Effector memory CD4-positive, alpha-beta T cell (primary cell): Measurements from ENCODE around the gene MET.

Experiments used
- DNase-seq, 3 donors: peaks; one replicate each; pipeline ENCODE4 v3.0.0-alpha.2; 2020
- H3K27ac ChIP-seq: 2 replicates; pipeline ENCODE4 v1.7.0; 2013; ENCODE audit warnings: mild to moderate bottlenecking, low read length, moderate library complexity; ENCODE audit not compliant: insufficient read depth, poor library complexity, severe bottlenecking
- H3K27me3 ChIP-seq: replicated peaks from 2 replicates; pipeline ENCODE4 v1.7.0; 2013; ENCODE audit warnings: mild to moderate bottlenecking, low read length; ENCODE audit not compliant: insufficient read depth, control insufficient read depth, poor library complexity, severe bottlenecking
- H3K36me3 ChIP-seq: 2 replicates; pipeline ENCODE4 v1.7.0; 2013; ENCODE audit warnings: mild to moderate bottlenecking, low read length, moderate library complexity; ENCODE audit not compliant: control insufficient read depth, insufficient read depth
- H3K4me1 ChIP-seq: 2 replicates; pipeline ENCODE4 v1.7.0; 2013; ENCODE audit warnings: low read length, mild to moderate bottlenecking; ENCODE audit not compliant: control insufficient read depth, insufficient read depth, poor library complexity, severe bottlenecking
- H3K4me3 ChIP-seq: 2 replicates; pipeline ENCODE4 v1.7.0; 2013; ENCODE audit warnings: low read length, low read depth, mild to moderate bottlenecking; ENCODE audit not compliant: insufficient read depth, poor library complexity, severe bottlenecking
- H3K9me3 ChIP-seq: 2 replicates; pipeline ENCODE4 v1.7.0; 2013; ENCODE audit warnings: mild to moderate bottlenecking, low read length, moderate library complexity; ENCODE audit not compliant: control insufficient read depth

MET gene

GRCh38 chr7:116763647-116764046 lies 91.7 kb downstream of the MET start:
- Histone ChIP-seq H3K27ac (no peak overlapping the region), H3K27me3 (no peaks in the 10 kb centered on the region), H3K4me3 (no peak overlapping the region), H3K36me3 (no peaks in the 10 kb centered on the region), H3K9me3 (no peaks in the 10 kb centered on the region), H3K4me1 (no peaks in the 10 kb centered on the region)
- no peak for DNase-seq

- Histone ChIP-seq H3K27me3 (no peaks in the 10 kb centered on the region), H3K9me3 (no peaks in the 10 kb centered on the region), H3K4me3 (no peak overlapping the region), H3K27ac (no peak overlapping the region), H3K36me3 (no peaks in the 10 kb centered on the region), H3K4me1 (no peaks in the 10 kb centered on the region)
- DNase-seq, result no peak
Observed at GRCh38 chr7:116766881-116767280, 94.9 kb downstream of the MET start.

GRCh38 chr7:116769546-116769945 lies 97.5 kb downstream of the MET start:
- no peaks in the 10 kb centered on the region for H3K36me3 ChIP-seq
- no peaks in the 10 kb centered on the region for H3K4me1 ChIP-seq
- no peak overlapping the region for H3K4me3 ChIP-seq
- H3K27ac ChIP-seq, result no peak overlapping the region
- no peaks in the 10 kb centered on the region for H3K9me3 ChIP-seq
- no peak for DNase-seq
- no peaks in the 10 kb centered on the region for H3K27me3 ChIP-seq

GRCh38 chr7:116770941-116771340 lies 98.9 kb downstream of the MET start:
- Histone ChIP-seq H3K4me1 (no peaks in the 10 kb centered on the region), H3K36me3 (no peaks in the 10 kb centered on the region), H3K27me3 (no peaks in the 10 kb centered on the region), H3K9me3 (no peaks in the 10 kb centered on the region), H3K27ac (no peak overlapping the region), H3K4me3 (no peak overlapping the region)
- no peak for DNase-seq

GRCh38 chr7:116771640-116772039 lies 99.6 kb downstream of the MET start:
- no peaks in the 10 kb centered on the region for H3K4me1 ChIP-seq
- H3K9me3 ChIP-seq, result no peaks in the 10 kb centered on the region
- H3K27ac ChIP-seq, result no peak overlapping the region
- H3K27me3 ChIP-seq, result no peaks in the 10 kb centered on the region
- DNase-seq, result no peak
- no peaks in the 10 kb centered on the region for H3K36me3 ChIP-seq
- no peak overlapping the region for H3K4me3 ChIP-seq

- Histone ChIP-seq H3K36me3 (no peaks in the 10 kb centered on the region), H3K4me1 (no peaks in the 10 kb centered on the region), H3K9me3 (no peaks in the 10 kb centered on the region), H3K27me3 (no peaks in the 10 kb centered on the region), H3K27ac (no peak overlapping the region), H3K4me3 (no peak overlapping the region)
- DNase-seq, result no peak
Observed at GRCh38 chr7:116772423-116772863, 100.4 kb downstream of the MET start.

- no peaks in the 10 kb centered on the region for H3K9me3 ChIP-seq
- H3K27me3 ChIP-seq, result no peaks in the 10 kb centered on the region
- no peaks in the 10 kb centered on the region for H3K4me1 ChIP-seq
- no peak overlapping the region for H3K4me3 ChIP-seq
- no peak for DNase-seq
- H3K36me3 ChIP-seq, result no peaks in the 10 kb centered on the region
- no peak overlapping the region for H3K27ac ChIP-seq
Observed at GRCh38 chr7:116772926-116773749, 101.1 kb downstream of the MET start.

- Histone ChIP-seq H3K36me3 (no peaks in the 10 kb centered on the region), H3K27ac (no peak overlapping the region), H3K4me1 (no peaks in the 10 kb centered on the region), H3K27me3 (no peaks in the 10 kb centered on the region), H3K4me3 (no peak overlapping the region), H3K9me3 (no peaks in the 10 kb centered on the region)
- no peak for DNase-seq
Observed at GRCh38 chr7:116776046-116776445, 104.0 kb downstream of the MET start.

- DNase-seq, result no peak
- Histone ChIP-seq H3K9me3 (no peaks in the 10 kb centered on the region), H3K27ac (no peak overlapping the region), H3K36me3 (no peaks in the 10 kb centered on the region), H3K4me1 (no peaks in the 10 kb centered on the region), H3K27me3 (no peaks in the 10 kb centered on the region), H3K4me3 (no peak overlapping the region)
Observed at GRCh38 chr7:116776610-116777289, 104.8 kb downstream of the MET start.

- no peaks in the 10 kb centered on the region for H3K27me3 ChIP-seq
Observed at GRCh38 chr7:116777651-116778281, 105.8 kb downstream of the MET start.

More at GRCh38 chr7:116777651-116778281, 105.8 kb downstream of the MET start:
- H3K27ac ChIP-seq, result no peak overlapping the region
- no peaks in the 10 kb centered on the region for H3K36me3 ChIP-seq
- no peaks in the 10 kb centered on the region for H3K9me3 ChIP-seq
- no peak overlapping the region for H3K4me3 ChIP-seq
- H3K4me1 ChIP-seq, result no peaks in the 10 kb centered on the region
- no peak for DNase-seq
